HepG2 (cell line): ENCODE measurements around the gene TMEM45A.

Source experiments
- BHLHE40 ChIP-seq: IDR thresholded peaks from 2 replicates; pipeline ENCODE4 v1.6.1; 2011; ENCODE audit warnings: low read length, improper control_type of control experiment
- HDAC1 ChIP-seq: sonication (generic); formaldehyde crosslinking; IDR thresholded peaks from 2 replicates; pipeline ENCODE4 v1.5.1; 2020; ENCODE audit warnings: mild to moderate bottlenecking, missing genetic modification reagents
- POLR2A ChIP-seq, 2 experiments: IDR thresholded peaks; 2 replicates each; pipeline ENCODE4 v1.6.1; 2011; ENCODE audit warnings: low read depth in 2 of 2, low read length in 2 of 2, mild to moderate bottlenecking in 1 of 2, moderate library complexity in 1 of 2; ENCODE audit not compliant: insufficient read depth in 1 of 2
- TBP ChIP-seq: sonication (generic); formaldehyde crosslinking; IDR thresholded peaks from 2 replicates; pipeline ENCODE4 v1.5.0; 2020; ENCODE audit warnings: missing genetic modification reagents

GRCh38 chr3:100584101-100584660 lies 91.8 kb downstream of the TMEM45A start:
- TF ChIP-seq TBP (CRISPR knock-in tag) (no peak), HDAC1 (CRISPR knock-in tag) (no peak), POLR2A (IDR thresholded peaks at IDR 0.05; ENCODE audit: insufficient read depth in 1 of 2, low read depth in 2 of 2, low read length in 2 of 2) (no peak), BHLHE40 (no peak)
